SK-N-SH (cell line): ENCODE measurements around the gene PAX2.

ENCODE experiments used
- GABPA ChIP-seq: IDR thresholded peaks from 2 replicates; pipeline ENCODE4 v1.4.0; 2012; ENCODE audit warnings: low read depth, mild to moderate bottlenecking
- NRF1 ChIP-seq: IDR thresholded peaks from 2 replicates; pipeline ENCODE4 v1.6.1; 2012; ENCODE audit warnings: low read depth, mild to moderate bottlenecking, low read length
- POLR2AphosphoS5 ChIP-seq: IDR thresholded peaks from 2 replicates; pipeline ENCODE4 v1.6.1; 2012; ENCODE audit warnings: low read depth, low read length
- SIN3A ChIP-seq: IDR thresholded peaks from 2 replicates; pipeline ENCODE4 v1.6.1; 2012; ENCODE audit warnings: low read depth, mild to moderate bottlenecking, low read length, moderate library complexity, borderline replicate concordance
- SMC3 ChIP-seq: IDR thresholded peaks from 2 replicates; pipeline ENCODE4 v1.6.1; 2012; ENCODE audit warnings: low read depth, low read length, improper control_type of control experiment
- TAF1 ChIP-seq: IDR thresholded peaks from 2 replicates; pipeline ENCODE4 v1.6.1; 2012; ENCODE audit warnings: low read depth, mild to moderate bottlenecking, low read length, moderate library complexity, borderline replicate concordance
- TF ChIP-seq, protein P1 (sequence below): fragments of 200-600 bp; sonication (generic); IDR thresholded peaks from 2 replicates; pipeline ENCODE4 v1.6.1; 2017; ENCODE audit warnings: antibody characterized with exemption, mild to moderate bottlenecking, moderate library complexity
- TF ChIP-seq, protein P2 (sequence below): IDR thresholded peaks from 2 replicates; pipeline ENCODE4 v1.4.0; 2012; ENCODE audit warnings: low read depth, borderline replicate concordance
- TF ChIP-seq, protein P3 (sequence below): IDR thresholded peaks from 2 replicates; pipeline ENCODE4 v1.6.1; 2012; ENCODE audit warnings: mild to moderate bottlenecking, low read depth, low read length, moderate library complexity

DNA sequence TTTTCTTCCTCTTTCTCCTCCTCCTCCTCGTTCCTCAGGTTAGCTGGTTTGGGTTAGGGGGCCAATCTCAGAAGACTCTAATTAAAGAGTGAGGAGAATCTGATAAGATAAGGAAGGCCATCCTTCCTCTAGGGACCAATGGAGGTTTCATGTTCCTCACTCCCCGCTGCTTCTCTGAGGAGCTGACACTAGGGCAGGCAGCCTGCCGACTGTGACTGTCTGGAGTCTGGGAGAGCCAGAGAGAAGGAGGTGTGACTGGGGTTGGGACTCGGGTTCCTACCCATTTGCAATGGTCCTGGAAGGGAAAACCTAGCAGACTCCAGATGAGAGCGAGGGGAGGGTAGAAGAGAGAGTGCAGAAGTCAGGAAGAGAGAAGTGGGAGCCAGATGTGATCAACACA lies 15.3 kb downstream of the PAX2 start:
- TF ChIP-seq, protein P1, sequence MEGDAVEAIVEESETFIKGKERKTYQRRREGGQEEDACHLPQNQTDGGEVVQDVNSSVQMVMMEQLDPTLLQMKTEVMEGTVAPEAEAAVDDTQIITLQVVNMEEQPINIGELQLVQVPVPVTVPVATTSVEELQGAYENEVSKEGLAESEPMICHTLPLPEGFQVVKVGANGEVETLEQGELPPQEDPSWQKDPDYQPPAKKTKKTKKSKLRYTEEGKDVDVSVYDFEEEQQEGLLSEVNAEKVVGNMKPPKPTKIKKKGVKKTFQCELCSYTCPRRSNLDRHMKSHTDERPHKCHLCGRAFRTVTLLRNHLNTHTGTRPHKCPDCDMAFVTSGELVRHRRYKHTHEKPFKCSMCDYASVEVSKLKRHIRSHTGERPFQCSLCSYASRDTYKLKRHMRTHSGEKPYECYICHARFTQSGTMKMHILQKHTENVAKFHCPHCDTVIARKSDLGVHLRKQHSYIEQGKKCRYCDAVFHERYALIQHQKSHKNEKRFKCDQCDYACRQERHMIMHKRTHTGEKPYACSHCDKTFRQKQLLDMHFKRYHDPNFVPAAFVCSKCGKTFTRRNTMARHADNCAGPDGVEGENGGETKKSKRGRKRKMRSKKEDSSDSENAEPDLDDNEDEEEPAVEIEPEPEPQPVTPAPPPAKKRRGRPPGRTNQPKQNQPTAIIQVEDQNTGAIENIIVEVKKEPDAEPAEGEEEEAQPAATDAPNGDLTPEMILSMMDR = no peak
- TF ChIP-seq NRF1 (no peak), SMC3 (no peak), GABPA (no peak), POLR2AphosphoS5 (no peak), TAF1 (no peak), SIN3A (no peak)
- TF ChIP-seq, protein P2, sequence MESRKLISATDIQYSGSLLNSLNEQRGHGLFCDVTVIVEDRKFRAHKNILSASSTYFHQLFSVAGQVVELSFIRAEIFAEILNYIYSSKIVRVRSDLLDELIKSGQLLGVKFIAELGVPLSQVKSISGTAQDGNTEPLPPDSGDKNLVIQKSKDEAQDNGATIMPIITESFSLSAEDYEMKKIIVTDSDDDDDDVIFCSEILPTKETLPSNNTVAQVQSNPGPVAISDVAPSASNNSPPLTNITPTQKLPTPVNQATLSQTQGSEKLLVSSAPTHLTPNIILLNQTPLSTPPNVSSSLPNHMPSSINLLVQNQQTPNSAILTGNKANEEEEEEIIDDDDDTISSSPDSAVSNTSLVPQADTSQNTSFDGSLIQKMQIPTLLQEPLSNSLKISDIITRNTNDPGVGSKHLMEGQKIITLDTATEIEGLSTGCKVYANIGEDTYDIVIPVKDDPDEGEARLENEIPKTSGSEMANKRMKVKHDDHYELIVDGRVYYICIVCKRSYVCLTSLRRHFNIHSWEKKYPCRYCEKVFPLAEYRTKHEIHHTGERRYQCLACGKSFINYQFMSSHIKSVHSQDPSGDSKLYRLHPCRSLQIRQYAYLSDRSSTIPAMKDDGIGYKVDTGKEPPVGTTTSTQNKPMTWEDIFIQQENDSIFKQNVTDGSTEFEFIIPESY = no peak
- TF ChIP-seq, protein P3, sequence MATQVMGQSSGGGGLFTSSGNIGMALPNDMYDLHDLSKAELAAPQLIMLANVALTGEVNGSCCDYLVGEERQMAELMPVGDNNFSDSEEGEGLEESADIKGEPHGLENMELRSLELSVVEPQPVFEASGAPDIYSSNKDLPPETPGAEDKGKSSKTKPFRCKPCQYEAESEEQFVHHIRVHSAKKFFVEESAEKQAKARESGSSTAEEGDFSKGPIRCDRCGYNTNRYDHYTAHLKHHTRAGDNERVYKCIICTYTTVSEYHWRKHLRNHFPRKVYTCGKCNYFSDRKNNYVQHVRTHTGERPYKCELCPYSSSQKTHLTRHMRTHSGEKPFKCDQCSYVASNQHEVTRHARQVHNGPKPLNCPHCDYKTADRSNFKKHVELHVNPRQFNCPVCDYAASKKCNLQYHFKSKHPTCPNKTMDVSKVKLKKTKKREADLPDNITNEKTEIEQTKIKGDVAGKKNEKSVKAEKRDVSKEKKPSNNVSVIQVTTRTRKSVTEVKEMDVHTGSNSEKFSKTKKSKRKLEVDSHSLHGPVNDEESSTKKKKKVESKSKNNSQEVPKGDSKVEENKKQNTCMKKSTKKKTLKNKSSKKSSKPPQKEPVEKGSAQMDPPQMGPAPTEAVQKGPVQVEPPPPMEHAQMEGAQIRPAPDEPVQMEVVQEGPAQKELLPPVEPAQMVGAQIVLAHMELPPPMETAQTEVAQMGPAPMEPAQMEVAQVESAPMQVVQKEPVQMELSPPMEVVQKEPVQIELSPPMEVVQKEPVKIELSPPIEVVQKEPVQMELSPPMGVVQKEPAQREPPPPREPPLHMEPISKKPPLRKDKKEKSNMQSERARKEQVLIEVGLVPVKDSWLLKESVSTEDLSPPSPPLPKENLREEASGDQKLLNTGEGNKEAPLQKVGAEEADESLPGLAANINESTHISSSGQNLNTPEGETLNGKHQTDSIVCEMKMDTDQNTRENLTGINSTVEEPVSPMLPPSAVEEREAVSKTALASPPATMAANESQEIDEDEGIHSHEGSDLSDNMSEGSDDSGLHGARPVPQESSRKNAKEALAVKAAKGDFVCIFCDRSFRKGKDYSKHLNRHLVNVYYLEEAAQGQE = no peak
